Eye (tissue), 1 donor: Measurements from ENCODE around the gene ZNF414.

Experiments used
- DNase-seq: peaks from one replicate; pipeline ENCODE4 v3.0.0-alpha.2; 2015

Gene ZNF414

DNA sequence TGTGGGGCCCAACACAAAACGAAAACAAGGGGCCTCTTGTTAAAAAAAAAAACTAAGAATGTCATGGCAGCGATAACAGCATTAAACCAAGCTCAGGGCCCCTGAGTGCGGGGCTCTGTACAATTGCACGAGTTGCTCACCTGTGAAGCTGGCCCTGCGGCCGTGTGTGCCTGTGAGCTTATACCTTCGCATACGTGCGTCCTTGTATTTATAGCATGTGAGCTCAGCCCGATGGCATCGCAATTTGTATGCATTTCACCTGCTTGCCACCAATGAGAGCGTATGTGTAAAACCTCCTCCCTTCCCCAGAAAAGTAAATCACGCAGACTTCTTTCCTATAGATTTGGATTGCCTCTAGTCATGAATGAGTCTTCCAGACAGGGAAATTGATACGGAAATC is 52.1 kb downstream of the ZNF414 start:
- no peak for DNase-seq

DNA sequence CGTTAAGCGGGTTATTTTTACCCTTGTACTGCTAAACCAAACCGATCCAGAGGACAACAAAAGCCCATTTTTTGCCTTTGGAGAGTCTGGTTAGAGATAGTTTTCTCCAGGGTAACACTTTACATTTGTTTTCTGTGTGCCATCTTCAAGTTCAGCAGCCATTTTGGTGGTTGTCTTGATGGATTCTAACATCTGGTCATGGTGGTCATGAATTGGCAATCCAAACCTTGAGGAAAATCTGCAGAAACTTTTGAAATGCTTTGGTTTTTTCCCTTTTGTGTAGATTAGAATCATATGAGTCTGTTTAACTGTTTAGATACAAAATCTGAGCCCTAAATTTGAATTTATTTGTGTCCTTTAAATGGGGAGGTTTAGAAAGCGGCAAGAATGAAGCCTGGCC is 52.6 kb downstream of the ZNF414 start:
- no peak for DNase-seq

DNA sequence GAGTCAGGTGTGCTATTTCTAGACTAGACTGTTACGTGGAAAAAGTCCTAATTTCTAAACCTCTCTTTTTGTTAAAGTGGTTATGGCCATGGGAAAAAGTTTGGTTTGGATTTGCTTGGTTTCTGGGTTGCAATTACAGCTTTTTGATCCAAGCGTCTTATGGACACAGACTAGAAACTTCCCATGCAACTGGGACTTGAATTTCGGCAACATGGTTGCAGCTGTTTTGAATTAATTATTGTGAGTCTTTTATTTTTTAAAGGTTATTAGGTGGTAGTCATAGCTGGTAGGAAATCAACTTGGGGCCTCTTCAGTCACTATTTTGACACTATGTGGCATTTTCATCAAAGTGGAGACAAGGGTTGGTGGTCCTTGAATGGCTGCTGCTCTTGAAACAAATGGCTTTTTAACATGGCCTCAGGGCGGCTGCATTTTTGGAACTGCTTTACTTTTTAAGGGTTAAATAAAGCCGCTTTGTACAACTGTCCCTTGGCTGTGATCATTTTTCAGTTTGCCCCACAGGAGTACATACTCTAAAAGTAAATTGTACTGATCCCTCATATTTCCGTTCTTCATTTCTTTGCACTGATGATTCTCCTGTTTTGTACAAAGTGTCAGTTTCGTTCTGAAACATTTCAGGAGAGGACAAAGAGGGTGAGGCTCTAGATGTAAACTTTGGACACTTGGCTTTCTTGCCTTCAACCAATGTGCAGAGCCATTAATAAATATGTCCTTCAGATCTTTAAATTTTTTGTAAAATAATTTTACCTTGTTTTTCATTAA is 53.3 kb downstream of the ZNF414 start:
- DNase-seq = no peak
